ENCODE data around the gene SHISA9.

SHISA9 gene

GRCh38 chr16:13136901-13137300, 235.5 kb downstream of the SHISA9 start:
- no peak for DNase-seq

GRCh38 chr16:13138528-13138927, 237.1 kb downstream of the SHISA9 start:
- no peak for DNase-seq

DNA sequence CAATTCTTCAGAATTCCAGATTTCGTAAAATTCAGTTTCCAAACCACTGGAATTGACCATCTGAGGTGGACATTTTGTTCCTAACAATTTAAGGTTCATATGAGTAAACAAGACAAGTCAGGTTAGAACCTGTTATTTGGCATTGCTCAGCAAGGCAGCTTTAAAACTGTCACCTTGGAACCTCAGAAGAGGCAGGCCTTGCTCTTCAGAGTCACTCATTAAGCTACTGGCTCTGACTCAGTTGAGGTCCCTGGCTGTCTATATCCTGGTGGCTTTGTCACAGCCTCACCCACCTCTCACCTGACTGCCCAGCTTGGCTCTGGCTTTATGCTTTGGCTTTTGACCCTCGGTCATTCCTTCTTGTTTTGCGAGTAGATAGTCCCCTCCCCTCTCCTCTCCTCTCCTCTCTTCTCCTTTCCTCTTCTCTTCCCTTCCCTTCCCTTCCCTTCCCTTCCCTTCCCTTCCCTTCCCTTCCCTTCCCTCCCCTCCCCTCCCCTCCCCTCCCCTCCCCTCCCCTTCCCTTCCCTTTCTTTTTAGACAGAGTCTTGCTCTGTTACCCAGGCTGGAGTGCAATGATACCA, 238.4 kb downstream of the SHISA9 start:
- no peak for DNase-seq

DNA sequence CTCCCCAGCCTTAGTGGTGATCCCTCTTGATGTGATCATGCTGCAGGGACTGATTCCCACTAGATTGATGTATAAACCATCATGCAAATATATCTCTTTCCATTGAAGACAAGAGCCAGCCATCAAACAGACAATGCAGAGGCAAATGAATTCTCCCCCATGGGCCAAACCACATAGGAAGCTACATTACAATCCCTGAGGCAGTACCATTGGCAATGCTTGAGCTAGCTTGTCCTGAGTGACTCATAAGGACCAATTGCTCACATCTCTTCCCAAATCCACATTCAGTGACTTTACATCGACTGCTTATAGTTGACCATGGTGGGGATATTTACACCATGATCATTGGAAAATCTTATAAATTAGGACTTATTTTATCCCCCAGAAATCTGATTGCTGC, 242.2 kb downstream of the SHISA9 start:
- DNase-seq, result no peak

- DNase-seq, result no peak
Measured at GRCh38 chr16:13146829-13147228, 245.4 kb downstream of the SHISA9 start.

- DNase-seq, result no peak
Measured at GRCh38 chr16:13148294-13148693, 246.9 kb downstream of the SHISA9 start.

DNA sequence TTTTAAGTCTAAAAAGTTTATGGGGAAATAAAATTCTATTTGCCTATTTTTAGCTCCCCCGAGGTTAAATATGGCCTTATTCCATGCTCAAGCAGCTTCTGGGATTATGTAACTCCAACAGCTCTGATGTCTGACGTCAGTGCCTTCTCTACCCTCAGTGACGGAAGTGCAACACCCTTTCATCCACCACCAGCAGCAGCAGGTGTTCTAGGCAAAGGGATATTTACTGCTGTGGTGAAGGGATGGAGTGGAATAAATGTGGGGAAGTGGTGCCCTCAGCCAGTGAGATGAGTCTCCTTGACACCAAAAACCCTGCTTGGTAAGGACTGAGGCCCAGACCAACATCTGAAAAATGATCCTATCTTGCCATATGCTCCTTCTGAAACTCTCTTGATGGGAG, 247.4 kb downstream of the SHISA9 start:
- no peak for DNase-seq

DNA sequence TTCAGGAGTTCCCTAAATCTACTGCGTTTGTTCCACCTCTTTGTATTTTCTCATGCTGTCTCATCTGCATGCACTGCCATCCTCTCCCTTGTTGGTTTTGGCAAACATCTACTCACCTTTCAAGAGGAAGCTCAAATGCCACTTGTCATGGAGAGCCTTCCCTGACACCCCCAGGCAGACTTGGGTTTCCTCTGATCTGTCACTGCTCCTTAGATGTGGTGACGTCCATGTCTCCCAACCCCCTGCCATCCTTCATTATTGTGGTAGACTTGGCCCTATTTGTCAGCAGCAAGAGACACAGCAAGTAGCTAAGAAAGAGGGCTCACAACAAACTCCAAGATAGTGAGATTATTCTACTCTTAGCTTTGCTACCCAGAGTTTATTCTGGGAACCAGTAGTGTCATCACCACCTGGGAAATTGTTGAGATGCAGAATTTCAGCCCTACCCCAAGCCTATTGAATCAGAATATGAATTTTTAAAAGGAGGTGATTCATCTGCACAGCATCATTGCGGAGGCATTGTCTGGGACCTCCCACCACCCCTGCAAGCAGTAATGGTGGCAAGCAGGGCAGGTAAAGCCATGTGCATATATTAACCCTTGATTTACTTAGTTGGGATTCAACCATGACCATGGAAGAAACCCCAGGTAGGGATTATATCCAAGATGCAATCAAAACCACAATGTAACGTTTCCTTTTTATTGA, 248.9 kb downstream of the SHISA9 start:
- DNase-seq, result no peak

DNA sequence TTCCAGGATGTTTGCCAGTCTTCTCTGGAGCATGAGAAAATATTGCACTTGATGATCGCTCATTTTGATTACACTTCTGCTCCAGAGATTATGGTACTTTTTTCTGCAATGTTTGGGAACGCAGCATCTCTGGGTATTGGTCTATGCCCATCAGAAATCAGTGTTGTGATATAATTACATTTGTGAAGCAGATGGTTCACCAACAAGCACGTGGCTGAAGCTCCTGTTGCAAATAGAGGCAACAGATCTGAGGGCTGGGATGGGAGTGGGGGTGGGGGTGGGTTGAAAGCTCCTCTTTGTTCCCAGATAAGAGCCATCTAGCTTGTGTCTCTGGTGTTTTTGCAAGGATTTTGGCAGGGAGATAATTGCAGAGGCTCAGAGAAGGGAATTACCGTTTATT, 252.3 kb downstream of the SHISA9 start:
- no peak for DNase-seq

GRCh38 chr16:13154799-13155198, 253.4 kb downstream of the SHISA9 start:
- no peak for DNase-seq

DNA sequence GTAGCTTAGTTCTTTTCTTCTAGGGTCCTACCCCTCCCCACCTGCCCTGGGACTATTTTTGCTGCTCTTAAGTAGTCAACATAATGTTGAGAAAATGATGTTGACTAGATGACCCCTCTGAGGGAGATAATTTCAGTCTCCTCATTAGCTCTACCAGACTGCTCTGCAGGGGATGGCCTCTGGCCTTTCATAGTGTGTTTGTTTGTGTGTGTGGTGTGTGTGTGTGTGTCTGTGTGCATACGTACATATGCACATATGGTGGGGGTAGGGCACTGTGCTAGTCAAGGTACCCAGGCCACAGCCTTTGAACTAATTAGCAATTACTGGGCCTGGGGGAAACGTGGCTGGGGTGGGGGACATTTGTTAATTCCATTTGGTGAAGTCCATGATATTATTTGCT, 254.0 kb downstream of the SHISA9 start:
- no peak for DNase-seq

DNA sequence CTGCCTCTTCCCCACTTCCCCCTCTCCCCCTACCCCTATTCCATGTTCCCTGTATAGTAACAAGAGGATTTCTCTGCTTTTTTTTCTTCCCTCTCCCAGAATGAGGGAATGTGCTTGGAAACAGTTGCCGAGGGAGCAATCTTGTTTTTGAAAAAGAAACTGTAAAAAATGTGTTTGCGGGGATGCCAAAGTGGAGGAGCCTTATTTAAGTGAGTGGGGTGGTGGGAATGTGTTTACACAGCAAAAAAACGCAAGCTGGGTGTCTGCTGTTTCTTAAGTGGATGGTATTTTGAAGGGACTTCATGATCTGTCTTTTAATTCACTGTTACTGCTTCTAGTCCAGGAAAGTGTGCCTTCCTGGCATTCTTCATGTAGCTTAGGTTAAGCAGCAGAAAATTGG, 254.4 kb downstream of the SHISA9 start:
- DNase-seq, result no peak

DNA sequence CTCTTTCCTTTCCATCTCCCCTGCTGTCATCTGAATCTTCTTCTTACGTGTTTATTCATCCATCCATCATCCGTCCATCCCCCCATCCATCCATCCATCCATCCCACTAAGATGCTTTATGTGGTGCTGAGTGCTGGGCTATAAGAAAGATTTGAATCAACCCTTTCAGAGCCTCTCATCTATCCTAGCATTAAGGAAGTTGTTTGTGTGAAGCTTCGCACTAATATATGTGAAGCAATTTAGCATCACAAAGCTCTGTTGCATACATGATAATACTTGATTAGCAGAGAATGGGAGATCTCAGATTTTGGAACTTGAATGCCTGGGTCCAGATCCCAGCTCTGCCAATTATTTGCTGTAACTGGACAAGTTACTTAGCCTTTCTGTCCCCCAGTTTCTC, 255.7 kb downstream of the SHISA9 start:
- DNase-seq, result no peak

- no peak for DNase-seq
Measured at GRCh38 chr16:13158427-13158826, 257.0 kb downstream of the SHISA9 start.

GRCh38 chr16:13165024-13165423, 263.6 kb downstream of the SHISA9 start:
- no peak for DNase-seq

DNA sequence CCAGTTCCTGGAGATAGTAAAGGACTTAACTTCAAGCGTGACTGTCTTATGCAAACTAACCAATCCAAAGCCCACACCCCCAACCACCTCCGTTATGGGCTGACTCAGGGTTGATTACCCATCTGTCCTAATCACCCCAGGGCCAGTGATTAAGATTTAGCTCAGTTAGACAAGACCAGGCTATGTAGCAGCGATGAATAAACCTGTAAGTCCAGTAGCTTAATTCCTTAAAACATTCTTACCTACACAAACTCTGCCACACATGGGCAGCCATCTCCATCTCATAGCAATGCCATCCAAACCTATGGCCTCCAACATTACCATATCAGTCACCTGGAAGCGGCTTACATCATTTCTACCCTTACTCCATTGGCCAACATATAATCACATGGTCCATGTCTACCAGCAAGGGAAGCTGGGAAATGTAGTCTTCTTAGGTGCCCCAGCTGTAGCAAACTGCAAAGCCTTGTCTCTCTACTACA, 266.7 kb downstream of the SHISA9 start:
- no peak for DNase-seq

DNA sequence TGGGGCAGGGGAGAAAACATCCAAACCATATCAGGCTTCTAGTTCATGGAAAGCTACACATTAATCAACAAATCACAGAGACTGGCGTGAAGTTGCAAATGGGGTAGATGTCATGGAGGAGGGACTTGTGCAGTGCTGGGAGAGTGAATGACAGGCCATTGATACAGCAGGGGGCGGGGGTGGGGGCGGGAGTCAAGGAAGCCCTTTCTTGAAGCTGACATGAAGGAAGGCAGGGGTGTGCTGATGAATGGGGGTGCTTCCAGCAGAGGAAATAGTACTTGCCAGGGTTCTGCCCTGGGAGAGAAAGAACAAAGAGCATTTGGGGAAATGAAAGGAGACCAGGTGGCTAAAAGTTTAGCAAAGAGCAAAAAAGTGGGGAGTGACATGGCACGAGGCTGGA, 269.9 kb downstream of the SHISA9 start:
- DNase-seq, result no peak

DNA sequence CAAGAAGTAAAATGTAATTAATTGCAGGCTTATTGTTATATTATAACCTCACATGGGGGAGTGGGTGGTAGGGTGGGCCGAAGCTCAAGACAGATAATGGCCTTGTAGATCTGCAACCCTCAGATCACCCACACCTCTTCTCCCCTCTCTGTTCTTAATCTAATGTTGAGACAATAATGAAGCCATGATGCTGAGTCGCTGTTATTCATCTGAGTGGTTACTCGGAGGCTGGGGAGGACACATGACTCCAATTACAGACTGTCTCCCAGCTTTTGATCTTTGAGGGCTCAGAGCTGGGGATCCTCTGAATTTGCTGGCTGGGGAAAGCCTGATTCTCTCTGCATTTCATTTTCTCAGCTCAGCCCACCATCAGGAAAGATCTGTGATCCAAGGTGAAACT, 275.3 kb downstream of the SHISA9 start:
- no peak for DNase-seq

- no peak for DNase-seq
Measured at GRCh38 chr16:13178318-13178717, 276.9 kb downstream of the SHISA9 start.

- DNase-seq, result no peak
Measured at GRCh38 chr16:13181432-13181831, 280.0 kb downstream of the SHISA9 start.

GRCh38 chr16:13186813-13187212, 285.4 kb downstream of the SHISA9 start:
- DNase-seq, result no peak

DNA sequence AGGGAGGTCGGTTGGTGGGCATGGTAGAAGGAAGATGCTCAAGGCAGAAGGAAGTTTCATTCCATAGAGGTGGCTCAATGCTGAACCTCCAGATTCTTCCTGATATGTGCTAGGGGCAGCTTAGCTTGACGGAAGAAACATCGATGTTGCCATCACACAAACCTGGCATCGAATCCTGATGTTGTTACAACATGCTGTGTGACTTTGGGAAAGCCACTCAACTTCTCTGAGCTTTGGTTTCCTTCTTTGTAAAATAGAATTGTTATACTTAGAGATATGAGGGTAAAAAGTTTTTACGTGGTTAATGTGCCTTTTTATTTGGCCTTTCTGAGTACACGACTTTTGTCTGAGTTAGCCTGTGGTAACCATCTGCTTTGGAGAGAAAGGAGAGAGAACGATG, 287.9 kb downstream of the SHISA9 start:
- no peak for DNase-seq

GRCh38 chr16:13193721-13194120, 292.3 kb downstream of the SHISA9 start:
- DNase-seq, result no peak

- DNase-seq, result no peak
Measured at GRCh38 chr16:13194766-13195165, 293.4 kb downstream of the SHISA9 start.

GRCh38 chr16:13203725-13204124, 302.3 kb downstream of the SHISA9 start:
- DNase-seq, result no peak
